Tibial nerve (tissue), 4 donors: Measurements from ENCODE around the gene GSG1. TPM values are rescaled to one million over a fixed set of nuclear protein-coding genes. Genes with fewer than 3 reads are reported as not detected.

Experiments
- DNase-seq, 2 donors: peaks; one replicate each; pipeline ENCODE4 v3.0.0-alpha.2; 2019; ENCODE audit warnings: low spot score in 2 of 2
- H3K27ac ChIP-seq, 4 donors: fragments of 200-600 bp; sonication (generic) in 3 of 4; one replicate each; pipeline ENCODE4 v1.5.1; 2017 to 2019; ENCODE audit warnings: mild to moderate bottlenecking in 1 of 4
- H3K27me3 ChIP-seq, 2 donors: fragments of 200-600 bp; sonication (generic) in 1 of 2; one replicate each; pipeline versions ENCODE4 v1.5.1 to v1.6.0; 2017 to 2019
- H3K36me3 ChIP-seq, 3 donors: fragments of 200-600 bp; sonication (generic); one replicate each; pipeline ENCODE4 v1.5.1; 2018 to 2019
- H3K4me1 ChIP-seq, 4 donors: fragments of 200-600 bp; sonication (generic) in 3 of 4; one replicate each; pipeline ENCODE4 v1.5.1; 2017 to 2019
- H3K4me3 ChIP-seq, 4 donors: fragments of 200-600 bp; sonication (generic) in 3 of 4; one replicate each; pipeline ENCODE4 v1.5.1; 2017 to 2019; ENCODE audit warnings: mild to moderate bottlenecking in 1 of 4, moderate library complexity in 1 of 4
- H3K9me3 ChIP-seq, 4 donors: fragments of 200-600 bp; sonication (generic) in 3 of 4; one replicate each; pipeline ENCODE4 v1.5.1; 2017 to 2019
- CTCF ChIP-seq, 5 experiments: fragments of 200-600 bp in 3 of 5; fragments of 450-650 bp in 2 of 5; sonication (generic) in 3 of 5; IDR thresholded peaks; one replicate each; pipeline ENCODE4 v1.5.1; 2016 to 2019; ENCODE audit warnings: antibody characterized with exemption in 5 of 5, mild to moderate bottlenecking in 3 of 5, moderate library complexity in 2 of 5
- EP300 ChIP-seq, 2 donors: sonication (generic); formaldehyde crosslinking; IDR thresholded peaks; one replicate each; pipeline ENCODE4 v1.6.1; 2017; ENCODE audit warnings: antibody characterized with exemption in 2 of 2, mild to moderate bottlenecking in 1 of 2
- POLR2A ChIP-seq, 2 donors: fragments of 450-650 bp; IDR thresholded peaks; one replicate each; pipeline ENCODE4 v1.6.1; 2017; ENCODE audit warnings: antibody characterized with exemption in 2 of 2, mild to moderate bottlenecking in 2 of 2, moderate library complexity in 2 of 2
- WGBS, 2 donors: methylation state at CpG; one replicate each; pipeline ENCODE4 v1.1.5; 2018; 5-methylcytosine and 5-hydroxymethylcytosine counted together
- total RNA-seq, 4 donors: library from RNA; depleted of rRNA; stranded (reverse); fragments of >200 nt; gene quantifications; one replicate each; pipeline ENCODE4 v1.1.0, GENCODE V29; 2016

Gene GSG1
- total RNA-seq, 4 donors from 2014 or later = not detected

GRCh38 chr12:13075786-13076570, 27.5 kb downstream of the GSG1 start:
- WGBS, 2 donors = 92 to 93% methylated on average over 11 to 12 of the region's 12 CpGs
- Histone ChIP-seq H3K27me3 (no peaks in the 10 kb centered on the region), H3K36me3 (peaks cover 0 to 61% (median 0%) of the 10 kb centered on the region in 3 donors), H3K4me3 (no peak overlapping the region), H3K4me1 (no peaks in the 10 kb centered on the region), H3K9me3 (no peaks in the 10 kb centered on the region), H3K27ac (no peak overlapping the region)
- no peak for TF ChIP-seq POLR2A (IDR thresholded peaks at IDR 0.05)
- TF ChIP-seq EP300 (IDR thresholded peaks at IDR 0.05) = no peak
- no peak for TF ChIP-seq CTCF (IDR thresholded peaks at IDR 0.05)
- no peak for DNase-seq

GRCh38 chr12:13075118-13075480, 28.4 kb downstream of the GSG1 start:
- no peak for DNase-seq
- no peak for TF ChIP-seq EP300 (IDR thresholded peaks at IDR 0.05)
- H3K36me3 ChIP-seq = peaks cover 0 to 58% (median 0%) of the 10 kb centered on the region in 3 donors
- H3K27me3 ChIP-seq = no peaks in the 10 kb centered on the region
- H3K9me3 ChIP-seq = no peaks in the 10 kb centered on the region
- H3K4me3 ChIP-seq = no peak overlapping the region
- H3K27ac ChIP-seq = no peak overlapping the region
- H3K4me1 ChIP-seq = no peaks in the 10 kb centered on the region

- no peak overlapping the region for H3K27ac ChIP-seq
- H3K4me3 ChIP-seq = no peak overlapping the region
- no peaks in the 10 kb centered on the region for H3K9me3 ChIP-seq
- no peaks in the 10 kb centered on the region for H3K4me1 ChIP-seq
- TF ChIP-seq EP300 (IDR thresholded peaks at IDR 0.05) (no peak), CTCF (IDR thresholded peaks at IDR 0.05) (no peak), POLR2A (IDR thresholded peaks at IDR 0.05) (no peak)
- no peak for DNase-seq
- no peaks in the 10 kb centered on the region for H3K27me3 ChIP-seq
- 90 to 91% methylated on average over 3 of the region's 3 CpGs for WGBS, 2 donors
- peaks cover 0 to 56% (median 0%) of the 10 kb centered on the region in 3 donors for H3K36me3 ChIP-seq
Measured at GRCh38 chr12:13074396-13075117, 28.9 kb downstream of the GSG1 start.

GRCh38 chr12:13073173-13073572, 30.3 kb downstream of the GSG1 start:
- WGBS, 2 donors = 56 to 61% methylated on average over 3 of the region's 3 CpGs
- Histone ChIP-seq H3K36me3 (peaks cover 0 to 64% (median 0%) of the 10 kb centered on the region in 3 donors), H3K27ac (no peak overlapping the region), H3K9me3 (no peaks in the 10 kb centered on the region), H3K4me3 (no peak overlapping the region), H3K27me3 (no peaks in the 10 kb centered on the region), H3K4me1 (no peaks in the 10 kb centered on the region)
- TF ChIP-seq POLR2A (IDR thresholded peaks at IDR 0.05) = no peak
- TF ChIP-seq CTCF (IDR thresholded peaks at IDR 0.05) = no peak
- TF ChIP-seq EP300 (IDR thresholded peaks at IDR 0.05) = no peak
- no peak for DNase-seq

- no peak overlapping the region for H3K4me3 ChIP-seq
- DNase-seq = no peak
- TF ChIP-seq EP300 (IDR thresholded peaks at IDR 0.05) (no peak), CTCF (IDR thresholded peaks at IDR 0.05) (no peak), POLR2A (IDR thresholded peaks at IDR 0.05) (no peak)
- H3K27ac ChIP-seq = no peak overlapping the region
- whole genome bisulfite sequencing, 2 donors = 83 to 86% methylated on average over 10 of the region's 10 CpGs
- H3K9me3 ChIP-seq = no peaks in the 10 kb centered on the region
- H3K4me1 ChIP-seq = no peaks in the 10 kb centered on the region
- H3K27me3 ChIP-seq = no peaks in the 10 kb centered on the region
- peaks cover 0 to 76% (median 0%) of the 10 kb centered on the region in 3 donors for H3K36me3 ChIP-seq
Measured at GRCh38 chr12:13071305-13072280, 31.9 kb downstream of the GSG1 start.
